ENCODE results near the gene SIL1.

The SIL1 gene

DNA sequence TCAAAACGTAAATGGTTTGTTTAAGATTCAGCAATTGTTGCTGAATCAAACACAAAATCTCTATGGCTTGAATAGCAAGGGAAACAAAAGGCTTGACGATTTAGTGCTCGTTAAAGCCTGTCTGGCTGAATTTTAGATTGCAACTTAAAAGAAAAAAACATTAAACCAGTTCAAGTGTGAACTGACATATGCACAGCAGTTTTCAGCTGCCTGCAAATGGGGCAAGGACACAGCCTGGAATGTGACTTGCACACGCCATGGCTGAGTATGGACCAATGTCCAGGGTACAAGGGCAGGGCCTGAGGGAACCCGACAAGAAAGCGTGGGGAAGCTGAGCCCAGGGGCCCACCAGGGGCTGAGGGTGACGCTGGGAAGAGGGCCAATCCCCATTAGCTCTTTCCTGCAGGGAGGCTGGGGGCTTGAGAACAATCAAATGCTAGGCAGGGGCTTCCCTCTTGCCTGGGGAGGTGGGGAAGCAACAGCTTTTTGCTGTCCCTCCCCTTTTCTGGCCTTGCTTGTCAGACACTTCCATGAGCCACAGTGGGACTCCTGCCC, 233.4 kb downstream of the SIL1 start:
- in situ Hi-C loops (cut with MboI; ENCODE audit: low sequenced_read_pairs): no loop called here

DNA sequence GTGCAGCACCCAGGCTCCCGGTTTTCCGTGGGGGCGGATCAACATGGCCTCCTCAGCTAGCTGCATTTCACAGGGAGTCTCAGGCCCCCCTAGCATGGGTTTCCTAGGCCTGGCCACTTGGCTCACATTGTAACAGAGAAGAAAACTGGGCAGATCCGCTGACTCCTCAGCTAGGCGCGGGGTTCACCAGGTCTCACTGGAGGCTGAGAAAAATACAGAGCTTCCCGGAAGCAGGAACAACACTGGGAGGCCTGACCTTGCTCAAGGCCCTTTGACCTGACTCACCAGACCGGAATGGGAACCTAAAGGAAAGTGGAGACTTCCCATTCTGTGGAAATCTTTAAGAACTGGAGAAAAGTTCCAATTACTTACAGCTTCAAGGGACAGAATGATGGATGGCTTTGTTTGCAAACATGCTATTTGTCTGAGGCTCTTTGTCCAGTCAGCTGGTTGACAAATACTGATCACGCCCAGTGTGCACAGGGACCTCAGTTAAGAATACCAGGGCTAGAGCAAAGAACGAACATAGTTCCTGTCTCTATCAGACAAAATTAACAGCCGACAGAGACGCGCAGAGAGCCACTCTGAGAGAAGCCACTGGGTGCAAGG, 234.3 kb downstream of the SIL1 start:
- in situ Hi-C loops (cut with MboI; ENCODE audit: low sequenced_read_pairs): no loop called here

- in situ Hi-C loops (cut with MboI; ENCODE audit: low sequenced_read_pairs): no loop called here
Measured at GRCh38 chr5:138962614-138963370, 235.4 kb downstream of the SIL1 start.

DNA sequence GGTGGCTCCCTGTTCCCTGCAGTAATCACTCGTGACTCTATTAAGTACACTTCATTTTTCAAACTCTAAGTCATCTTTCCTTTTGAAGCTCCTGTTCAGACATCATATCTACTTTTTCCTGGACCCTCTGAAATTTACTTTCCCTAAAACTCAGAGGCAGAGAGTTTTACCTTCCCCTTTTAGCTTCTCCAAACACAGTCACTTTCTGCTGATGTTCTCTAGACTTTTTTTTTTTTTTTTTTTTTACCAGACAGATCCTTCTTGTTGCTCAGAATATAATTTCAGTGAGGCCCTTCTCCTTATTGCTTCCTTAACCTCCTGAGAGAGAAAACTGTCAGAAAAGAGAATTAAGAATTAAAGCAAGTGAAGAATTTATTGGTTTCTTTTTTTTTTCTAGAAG, 236.4 kb downstream of the SIL1 start:
- in situ Hi-C loops (cut with MboI; ENCODE audit: low sequenced_read_pairs): no loop called here

DNA sequence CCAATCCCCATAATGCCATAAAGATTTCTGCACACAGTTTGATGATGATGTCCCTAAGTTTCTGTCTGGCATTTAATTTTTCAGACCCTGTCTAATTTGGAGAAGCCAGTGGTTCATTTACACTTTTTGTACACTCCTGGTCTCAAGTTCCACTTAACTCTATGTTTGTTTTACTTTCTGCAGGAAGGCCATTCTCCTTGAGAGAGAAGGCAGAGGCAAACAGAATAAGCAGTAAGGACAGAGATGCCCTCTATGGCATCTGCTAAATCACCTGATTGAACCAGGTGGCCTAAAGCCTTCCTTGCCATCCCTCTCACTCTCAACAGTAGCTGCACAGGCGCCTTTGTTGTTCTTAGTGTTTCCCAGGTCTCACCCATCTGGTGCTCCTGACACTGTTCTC, 236.9 kb downstream of the SIL1 start:
- in situ Hi-C loops (cut with MboI; ENCODE audit: low sequenced_read_pairs): no loop called here

DNA sequence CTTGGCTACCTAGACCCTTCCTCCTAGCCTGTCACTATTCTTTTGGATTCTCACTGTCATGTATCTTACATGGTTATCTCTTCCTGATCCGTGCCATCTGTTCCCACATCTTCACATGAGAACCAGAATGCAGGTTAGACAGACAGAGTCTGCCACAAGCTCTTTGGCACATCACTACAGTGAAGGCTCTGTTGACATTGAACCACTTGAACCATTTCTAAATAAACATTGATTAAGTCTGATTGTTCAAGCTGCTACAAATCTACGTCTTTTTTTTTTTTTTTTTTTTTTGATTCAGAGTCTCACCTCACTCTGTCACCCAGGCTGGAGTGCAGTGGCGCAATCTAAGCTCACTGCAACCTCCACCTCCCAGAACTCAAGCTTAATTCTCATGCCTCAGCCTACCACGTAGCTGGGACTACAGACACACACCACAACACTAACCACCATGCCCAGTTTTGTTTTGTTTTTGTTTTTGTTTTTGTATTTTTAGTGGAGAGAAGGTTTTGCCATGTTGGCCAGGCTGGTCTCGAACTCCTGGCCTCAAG, 237.9 kb downstream of the SIL1 start:
- in situ Hi-C loops (cut with MboI; ENCODE audit: low sequenced_read_pairs): no loop called here

DNA sequence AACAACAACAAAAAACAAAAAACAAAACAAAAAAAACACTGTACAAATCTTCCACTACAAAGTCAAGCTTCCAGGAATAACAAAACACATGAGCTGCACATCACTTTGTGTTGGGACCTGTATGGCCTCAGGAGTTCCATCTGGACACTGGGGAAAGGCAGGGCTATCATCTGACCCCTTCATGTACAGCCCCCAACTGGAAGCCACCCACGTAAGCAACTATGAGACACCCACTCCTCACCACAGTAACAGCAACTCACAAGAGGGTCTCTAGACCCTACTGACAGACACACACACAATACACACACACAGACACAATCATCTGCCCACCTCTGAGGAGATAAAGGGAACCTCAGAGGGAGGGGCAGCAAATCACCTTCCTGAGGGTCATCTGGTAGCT, 241.4 kb downstream of the SIL1 start:
- in situ Hi-C loops (cut with MboI; ENCODE audit: low sequenced_read_pairs): no loop called here

DNA sequence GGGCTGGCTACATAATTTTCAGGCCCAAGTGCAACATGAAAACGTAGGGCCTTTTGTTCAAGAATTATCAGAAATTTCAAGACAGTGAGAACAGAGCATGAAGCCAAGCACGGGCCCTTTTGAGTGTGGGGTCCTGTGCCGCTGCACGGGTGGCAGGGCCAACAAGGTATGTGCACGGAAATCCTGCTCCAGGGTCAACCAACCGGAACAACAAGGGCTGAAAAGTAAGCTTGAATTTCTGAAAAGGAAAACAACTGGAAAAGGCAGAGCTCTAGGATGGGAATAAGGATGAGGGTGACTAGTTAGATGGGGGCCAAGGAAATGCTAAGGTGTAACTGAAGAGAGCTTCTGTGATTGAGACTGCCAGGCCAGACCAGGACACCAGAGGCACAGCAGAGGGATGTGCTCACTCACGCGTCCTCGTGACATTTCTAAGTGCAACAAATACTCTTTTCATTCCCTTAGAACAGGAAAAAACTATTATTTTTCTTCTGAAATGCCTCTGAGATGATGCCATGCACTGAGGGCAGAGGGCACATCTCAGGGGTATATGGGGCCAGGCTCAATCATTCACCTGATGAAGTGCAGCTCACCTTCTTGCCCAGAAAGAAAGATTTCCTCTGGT, 242.4 kb downstream of the SIL1 start:
- in situ Hi-C loops (cut with MboI; ENCODE audit: low sequenced_read_pairs): no loop called here

GRCh38 chr5:138955013-138955660, 243.0 kb downstream of the SIL1 start:
- in situ Hi-C loops (cut with MboI; ENCODE audit: low sequenced_read_pairs): no loop called here

DNA sequence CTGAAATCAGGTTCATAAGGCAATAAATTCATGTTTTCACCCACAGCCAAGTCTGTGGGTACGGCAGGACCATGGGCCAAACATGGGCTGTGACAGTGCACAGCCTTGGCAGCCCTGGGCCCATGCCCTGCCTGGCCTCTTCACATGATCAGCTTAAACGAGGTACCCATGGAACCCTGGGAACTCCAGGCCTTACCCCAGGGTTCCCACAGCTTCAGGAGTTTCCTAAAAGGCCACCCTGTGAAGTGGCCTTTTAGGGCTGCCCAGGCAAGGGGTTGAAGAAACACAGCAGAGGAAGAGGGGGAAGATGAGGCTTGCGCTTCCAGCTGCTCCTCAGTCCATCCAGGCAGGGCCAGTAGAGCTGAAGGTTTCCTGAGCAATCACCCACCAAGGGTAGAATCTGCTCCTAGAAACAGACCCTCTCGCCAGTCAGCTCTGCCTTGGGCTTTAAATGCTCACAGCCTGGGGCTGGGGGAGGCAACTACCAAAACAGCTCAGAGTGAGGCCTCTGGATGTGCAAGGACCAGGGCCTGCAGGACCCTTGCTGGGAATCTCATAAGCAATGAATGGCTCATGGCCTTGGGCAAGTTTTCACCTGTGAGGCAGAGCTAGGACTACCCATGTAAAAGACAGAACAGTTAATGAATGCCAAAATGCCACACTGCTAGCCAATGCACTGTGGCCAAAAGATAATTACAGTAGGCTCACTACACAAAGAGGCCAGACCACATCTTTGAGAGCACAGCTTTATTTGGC, 243.7 kb downstream of the SIL1 start:
- in situ Hi-C loops (cut with MboI; ENCODE audit: low sequenced_read_pairs): no loop called here

DNA sequence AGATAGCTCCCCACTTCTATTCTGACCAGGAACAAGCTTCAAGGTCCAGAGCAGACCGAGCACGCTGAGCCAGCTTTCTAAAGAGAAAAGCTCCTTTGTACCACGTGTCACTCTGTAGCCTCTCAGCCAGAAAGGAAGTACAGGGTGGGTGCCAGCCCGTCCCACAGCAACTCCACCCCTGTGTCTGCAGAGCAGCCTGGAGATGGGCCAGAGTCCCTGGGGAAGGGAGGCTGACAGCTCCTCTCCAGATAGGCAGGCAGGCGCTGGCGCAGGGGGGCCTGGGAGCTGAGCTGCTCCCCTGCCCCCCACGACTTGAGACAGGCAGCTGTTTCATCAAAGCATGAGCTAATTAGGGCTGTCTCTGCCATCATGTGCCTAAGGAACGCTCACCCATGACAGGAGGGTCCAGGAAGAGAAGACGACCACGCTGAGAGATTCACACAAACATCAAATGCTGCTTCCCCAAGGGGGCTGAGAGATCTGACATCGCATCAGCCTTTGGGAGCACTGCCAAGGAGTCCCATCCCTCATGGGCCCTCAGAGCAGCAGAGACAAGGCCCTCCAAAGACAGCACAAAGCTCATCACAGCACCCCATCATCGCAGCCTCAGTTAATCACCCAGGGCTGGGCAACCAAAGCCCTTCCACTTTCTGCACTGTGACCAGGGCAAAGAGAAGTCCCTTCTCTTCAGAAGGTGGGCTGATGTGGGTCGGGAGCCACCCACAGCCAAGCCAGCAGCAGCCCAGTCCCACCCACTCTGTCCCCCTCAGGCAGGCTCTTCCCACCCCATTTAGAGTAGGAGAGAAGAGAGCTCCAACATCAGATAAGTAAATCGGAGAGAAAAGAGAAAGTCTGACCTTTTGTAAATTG, 244.5 kb downstream of the SIL1 start:
- in situ Hi-C loops (cut with MboI; ENCODE audit: low sequenced_read_pairs): no loop called here

GRCh38 chr5:138952962-138953361, 245.2 kb downstream of the SIL1 start:
- in situ Hi-C loops (cut with MboI; ENCODE audit: low sequenced_read_pairs): no loop called here

- in situ Hi-C loops (cut with MboI; ENCODE audit: low sequenced_read_pairs): no loop called here
Measured at GRCh38 chr5:138951986-138952735, 246.0 kb downstream of the SIL1 start.

DNA sequence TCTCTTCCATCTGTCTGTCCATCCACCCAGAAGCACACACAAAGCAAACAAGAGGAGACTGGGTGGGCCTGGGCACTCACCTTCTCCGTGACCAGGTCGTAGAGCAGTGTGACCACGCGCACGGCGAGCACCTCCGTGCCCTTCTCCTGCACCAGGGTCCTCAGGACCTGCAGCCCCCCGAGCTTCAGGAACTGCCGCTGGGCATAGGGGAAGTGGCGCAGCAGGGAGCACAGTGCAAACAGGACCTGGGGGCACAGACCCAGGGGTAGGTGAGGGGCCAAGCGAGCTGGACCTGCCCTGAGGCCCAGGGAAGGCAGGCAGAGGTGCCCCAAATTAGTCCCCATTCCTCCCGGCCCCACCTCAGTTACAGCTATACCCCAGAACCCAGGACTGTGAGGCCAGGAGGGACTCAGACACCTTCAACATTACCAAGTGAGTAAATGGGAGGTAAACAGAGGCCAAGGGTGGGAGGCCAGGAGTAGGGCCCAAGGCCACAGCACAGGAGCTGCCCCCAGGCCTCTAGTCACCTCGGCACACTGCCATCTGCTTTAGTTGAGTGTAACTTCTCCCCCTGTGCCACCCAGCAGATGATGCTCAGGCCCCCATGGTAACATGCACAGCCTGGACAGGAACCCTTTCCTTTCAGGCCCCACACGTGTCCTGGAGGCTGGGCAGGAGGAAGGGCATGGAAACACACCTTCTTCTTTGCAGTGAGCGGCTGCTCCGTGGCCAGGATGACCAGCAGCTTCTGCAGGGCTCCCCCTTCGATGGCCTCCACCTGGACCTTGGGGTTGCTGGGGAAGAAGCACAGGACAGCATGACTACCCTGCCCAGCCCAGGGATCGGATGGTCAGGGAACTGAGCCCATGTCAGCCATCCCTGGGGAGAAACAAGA, 246.8 kb downstream of the SIL1 start:
- in situ Hi-C loops (cut with MboI; ENCODE audit: low sequenced_read_pairs): no loop called here

- in situ Hi-C loops (cut with MboI; ENCODE audit: low sequenced_read_pairs): no loop called here
Measured at GRCh38 chr5:138950421-138951031, 247.6 kb downstream of the SIL1 start.

DNA sequence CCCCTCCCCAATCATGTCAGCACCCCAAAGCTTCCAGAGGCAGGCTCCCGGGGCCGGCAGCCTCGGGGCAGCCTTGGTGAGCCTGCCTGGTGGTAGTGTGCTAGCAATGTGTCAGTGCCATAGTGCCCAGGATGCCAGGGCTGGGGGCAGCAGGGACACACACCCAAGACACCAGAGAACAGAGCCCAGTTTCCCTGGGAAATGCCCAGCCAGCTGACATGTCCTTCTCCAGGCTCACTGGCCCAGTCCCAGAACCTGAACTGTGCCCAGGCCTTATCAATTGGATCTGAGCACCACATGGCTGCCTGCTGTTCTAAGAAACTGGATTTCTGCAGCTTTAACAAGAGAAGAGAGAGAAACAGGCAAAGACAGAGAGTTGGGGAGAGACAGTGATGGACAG, 248.2 kb downstream of the SIL1 start:
- in situ Hi-C loops (cut with MboI; ENCODE audit: low sequenced_read_pairs): no loop called here

GRCh38 chr5:138949223-138949574, 249.0 kb downstream of the SIL1 start:
- in situ Hi-C loops (cut with MboI; ENCODE audit: low sequenced_read_pairs): no loop called here
